Psoas muscle (tissue), 8 donors: ENCODE data around the gene SV2B. TPM values are rescaled to one million over a fixed set of nuclear protein-coding genes. Genes with fewer than 3 reads are reported as not detected.
"Not testable (repeated sequence)": the region's sequence is repeated elsewhere in the genome, so short reads cannot be mapped to it uniquely, and the experiment has no call there.

Source experiments
- ATAC-seq, 4 donors: fragments of 200-7000 bp; cut with Tn5 transposase; one replicate each; pipeline ENCODE4 v1.9.1; 2020; ENCODE audit warnings: moderate library complexity in 3 of 4, mild to moderate bottlenecking in 2 of 4
- DNase-seq, 2 donors: peaks; one replicate each; pipeline ENCODE4 v3.0.0-alpha.2; 2020
- H3K27ac ChIP-seq: fragments of 200-600 bp; one replicate; pipeline ENCODE4 v1.8.0; 2022
- H3K27me3 ChIP-seq, 3 donors: fragments of 200-600 bp in 1 of 3; one replicate each; pipeline versions ENCODE4 v1.6.1 to v1.8.0; 2013 to 2022; ENCODE audit warnings: low read length in 2 of 3, mild to moderate bottlenecking in 2 of 3, moderate library complexity in 1 of 3; ENCODE audit not compliant: insufficient read depth in 3 of 3
- H3K36me3 ChIP-seq, 2 donors: fragments of 200-600 bp in 1 of 2; one replicate each; pipeline versions ENCODE4 v1.6.1 to v1.8.0; 2013 to 2022; ENCODE audit warnings: low read depth in 1 of 2, mild to moderate bottlenecking in 1 of 2, moderate library complexity in 1 of 2; ENCODE audit not compliant: insufficient read depth in 1 of 2
- H3K4me1 ChIP-seq: fragments of 200-600 bp; one replicate; pipeline ENCODE4 v1.8.0; 2022
- H3K4me3 ChIP-seq: fragments of 200-600 bp; one replicate; pipeline ENCODE4 v1.8.0; 2022; ENCODE audit warnings: mild to moderate bottlenecking
- H3K9me3 ChIP-seq: fragments of 200-600 bp; one replicate; pipeline ENCODE4 v1.8.0; 2022
- CTCF ChIP-seq: fragments of 200-600 bp; IDR thresholded peaks from one replicate; pipeline ENCODE4 v1.8.0; 2022; ENCODE audit warnings: antibody characterized with exemption
- WGBS, 3 donors: extraction: QIAGEN DNeasy Blood & Tissue Kit; methylation state at CpG; one replicate each; pipeline versions ENCODE4 v1.1.6 to v1.1.7; 2013; 5-methylcytosine and 5-hydroxymethylcytosine counted together
- intact Hi-C, 2 donors: fragments of 100-400 bp; cut with DNase I; formaldehyde crosslinking; loops; one replicate each; pipeline versions ENCODE4 v1.11.0 to v1.14.2; 2022
- polyA plus RNA-seq, 3 donors: library from polyadenylated mRNA; stranded (reverse); fragments of 200-250 nt; gene quantifications; one replicate each; pipeline ENCODE4 v1.2.3, GENCODE V29; 2013
- total RNA-seq, 4 donors: library from RNA; stranded (reverse); fragmentation: NEBNext Ultra II Directional in 2 of 4; extraction: Animal tissue kit (Norgen Biotek cat#: 25700) in 2 of 4; gene quantifications; one replicate each; pipeline versions ENCODE4 v1.2.1 to v1.2.4, GENCODE V29; 2021 to 2023
- donor health status: healthy with polysubstance abuse.
- donor health status: DM: no; HTN: no; CAD: no; lungs with moderate emphysema.
- donor health status: Bipolar disorder and iron deficiency.
- donor health status: healthy.
- donor health status: DM: yes; HTN: yes; CAD: no.
- donor health status: DM: no; HTN: no; CAD: no.
- donor health status: DM: no; HTN: no; CAD: no.
- donor health status: DM: yes; HTN: yes; CAD: no.

SV2B gene
- total and polyA plus RNA-seq, 7 donors, result 0.25 to 10.1 (median 2.1) TPM

GRCh38 chr15:91331581-91331980, 231.5 kb downstream of the SV2B start:
- Histone ChIP-seq H3K27me3 (no peaks in the 10 kb centered on the region), H3K27ac (no peak overlapping the region), H3K36me3 (no peaks in the 10 kb centered on the region), H3K4me1 (no peaks in the 10 kb centered on the region), H3K9me3 (no peaks in the 10 kb centered on the region), H3K4me3 (no peak overlapping the region)
- ATAC-seq (no peak), DNase-seq (no peak)
- intact Hi-C loops, result no loop called here
- TF ChIP-seq CTCF, result no peak
- 83 to 86% (median 86%) methylated on average over 4 of the region's 4 CpGs for WGBS, 3 donors

GRCh38 chr15:91335702-91336101, 235.6 kb downstream of the SV2B start:
- ATAC-seq (no peak), DNase-seq (no peak)
- no peak for TF ChIP-seq CTCF
- Histone ChIP-seq H3K27ac (no peak overlapping the region), H3K4me1 (no peaks in the 10 kb centered on the region), H3K36me3 (no peaks in the 10 kb centered on the region), H3K27me3 (no peaks in the 10 kb centered on the region), H3K4me3 (no peak overlapping the region), H3K9me3 (no peaks in the 10 kb centered on the region)
- intact Hi-C loops, result no loop called here
- WGBS, 3 donors, result 28 to 30% (median 29%) methylated on average over 3 of the region's 3 CpGs

GRCh38 chr15:91336687-91337086, 236.6 kb downstream of the SV2B start:
- WGBS, 3 donors, result 54 to 62% (median 58%) methylated on average over 3 of the region's 3 CpGs
- no peak for TF ChIP-seq CTCF
- no peak overlapping the region for H3K4me3 ChIP-seq
- no peak overlapping the region for H3K27ac ChIP-seq
- H3K4me1 ChIP-seq, result no peaks in the 10 kb centered on the region
- intact Hi-C loops, result no loop called here
- ATAC-seq, result no peak
- no peak for DNase-seq
- no peaks in the 10 kb centered on the region for H3K9me3 ChIP-seq
- no peaks in the 10 kb centered on the region for H3K27me3 ChIP-seq
- H3K36me3 ChIP-seq, result no peaks in the 10 kb centered on the region

GRCh38 chr15:91338766-91339165, 238.7 kb downstream of the SV2B start:
- no peaks in the 10 kb centered on the region for H3K4me1 ChIP-seq
- no peaks in the 10 kb centered on the region for H3K9me3 ChIP-seq
- intact Hi-C loops, result no loop called here
- H3K27me3 ChIP-seq, result no peaks in the 10 kb centered on the region
- H3K27ac ChIP-seq, result no peak overlapping the region
- WGBS, 3 donors, result 7 to 11% (median 11%) methylated on average over 3 of the region's 3 CpGs
- no peaks in the 10 kb centered on the region for H3K36me3 ChIP-seq
- DNase-seq, result no peak
- ATAC-seq, result no peak
- TF ChIP-seq CTCF, result no peak
- H3K4me3 ChIP-seq, result no peak overlapping the region

- Histone ChIP-seq H3K4me3 (no peak overlapping the region), H3K4me1 (no peaks in the 10 kb centered on the region), H3K9me3 (no peaks in the 10 kb centered on the region), H3K27me3 (no peaks in the 10 kb centered on the region), H3K36me3 (no peaks in the 10 kb centered on the region), H3K27ac (no peak overlapping the region)
- ATAC-seq, result no peak
- intact Hi-C loops, result no loop called here
- no peak for DNase-seq
- 51 to 60% (median 55%) methylated on average over 7 of the region's 7 CpGs for WGBS, 3 donors
- TF ChIP-seq CTCF, result no peak
Observed at GRCh38 chr15:91342097-91342496, 242.0 kb downstream of the SV2B start.

- ATAC-seq, H3K27me3 ChIP-seq, H3K4me3 ChIP-seq, DNase-seq, H3K27ac ChIP-seq, H3K36me3 ChIP-seq, H3K4me1 ChIP-seq, intact Hi-C loops, H3K9me3 ChIP-seq: not testable (repeated sequence)
- WGBS, 3 donors, result 78 to 94% (median 88%) methylated on average over 3 of the region's 3 CpGs
Observed at GRCh38 chr15:91344912-91345311, 244.9 kb downstream of the SV2B start.
